CD8-positive, alpha-beta memory T cell (primary cell): ENCODE results near the gene PRRT4. TPM values are rescaled to one million over a fixed set of nuclear protein-coding genes. Genes with fewer than 3 reads are reported as not detected.

Source experiments
- CTCF ChIA-PET: fragments of 350-600 bp; sonication (Branson Sonifier 250); formaldehyde crosslinking; loops from one replicate; lab custom pipeline; 2021; ENCODE audit warnings: antibody characterized with exemption; lab: Charles Lee
- POLR2A ChIA-PET: fragments of 350-600 bp; sonication (Branson Sonifier 250); formaldehyde crosslinking; loops from one replicate; lab custom pipeline; 2021; ENCODE audit warnings: antibody characterized with exemption; lab: Charles Lee
- DNase-seq, 5 donors: peaks; one replicate each; pipeline versions ENCODE4 v3.0.0 to v3.0.0-alpha.2; 2020 to 2022; ENCODE audit warnings: mixed read lengths in 1 of 5
- H3K27ac ChIP-seq: one replicate; pipeline ENCODE4 v1.7.0; 2013; ENCODE audit warnings: low read depth, mild to moderate bottlenecking, low read length, moderate library complexity
- H3K27me3 ChIP-seq: 2 replicates; pipeline ENCODE4 v1.7.0; 2013; ENCODE audit warnings: low read length, mild to moderate bottlenecking; ENCODE audit not compliant: insufficient read depth, poor library complexity, severe bottlenecking
- H3K36me3 ChIP-seq: 2 replicates; pipeline ENCODE4 v1.7.0; 2013; ENCODE audit warnings: mild to moderate bottlenecking, low read length, moderate library complexity; ENCODE audit not compliant: insufficient read depth
- H3K4me1 ChIP-seq: 2 replicates; pipeline ENCODE4 v1.7.0; 2013; ENCODE audit warnings: mild to moderate bottlenecking, low read length, moderate library complexity; ENCODE audit not compliant: insufficient read depth
- H3K4me3 ChIP-seq: 2 replicates; pipeline ENCODE4 v1.7.0; 2013; ENCODE audit warnings: mild to moderate bottlenecking, low read length
- H3K9me3 ChIP-seq: 2 replicates; pipeline ENCODE4 v1.7.0; 2013; ENCODE audit warnings: mild to moderate bottlenecking, low read length
- H3K27ac Mint-ChIP-seq, 8 donors: one replicate each; pipeline ENCODE4 v1.8.0; 2020 to 2021; ENCODE audit warnings: mixed read lengths in 8 of 8, mild to moderate bottlenecking in 6 of 8, inconsistent platforms in 3 of 8, moderate library complexity in 3 of 8
- H3K27me3 Mint-ChIP-seq, 2 donors: one replicate each; pipeline ENCODE4 v1.8.0; 2020 to 2021; ENCODE audit warnings: mixed read lengths in 2 of 2, mild to moderate bottlenecking in 1 of 2, moderate library complexity in 1 of 2
- H3K36me3 Mint-ChIP-seq, 3 donors: one replicate each; pipeline ENCODE4 v1.8.0; 2020 to 2021; ENCODE audit warnings: mixed read lengths in 3 of 3, inconsistent platforms in 1 of 3, mild to moderate bottlenecking in 1 of 3
- H3K4me1 Mint-ChIP-seq, 3 donors: one replicate each; pipeline ENCODE4 v1.8.0; 2020 to 2021; ENCODE audit warnings: mixed read lengths in 3 of 3, inconsistent platforms in 1 of 3, mild to moderate bottlenecking in 1 of 3
- H3K4me3 Mint-ChIP-seq, 7 donors: one replicate each; pipeline ENCODE4 v1.8.0; 2020 to 2021; ENCODE audit warnings: mixed read lengths in 7 of 7, mild to moderate bottlenecking in 6 of 7, moderate library complexity in 4 of 7, inconsistent platforms in 2 of 7
- H3K9me3 Mint-ChIP-seq, 5 donors: one replicate each; pipeline ENCODE4 v1.8.0; 2020 to 2022; ENCODE audit warnings: mixed read lengths in 5 of 5, mild to moderate bottlenecking in 3 of 5, moderate library complexity in 2 of 5, inconsistent platforms in 1 of 5
- polyA plus RNA-seq: library from polyadenylated mRNA; unstranded; fragments of 300-500 nt; fragmentation: Illumina TruSeq; gene quantifications from one replicate; pipeline ENCODE4 v1.2.3, GENCODE V29; 2021
- total RNA-seq, 2 experiments: library from RNA; stranded (reverse); gene quantifications; one replicate each; pipeline ENCODE4 v1.2.3, GENCODE V29; 2021

Gene PRRT4
- total and polyA plus RNA-seq, 3 experiments from 2014 or later: 0.09 to 0.35 (median 0.22) TPM

- Mint-ChIP-seq H3K27ac (no peak overlapping the region), H3K4me1 (peaks cover 13 to 24% (median 17%) of the 10 kb centered on the region in 3 donors), H3K36me3 (peaks cover 0 to 71% (median 4%) of the 10 kb centered on the region in 3 donors), H3K4me3 (no peak overlapping the region), H3K27me3 (no peaks in the 10 kb centered on the region), H3K9me3 (no peaks in the 10 kb centered on the region)
- no peak overlapping the region for H3K27ac ChIP-seq
- DNase-seq: no peak
- H3K4me1 ChIP-seq: peaks cover 14% of the 10 kb centered on the region
- ChIA-PET CTCF (interaction anchor here (1.1 to 10.4 kb wide), 10 partner anchors 8 to 484 kb away, joined by 3 to 136 read pairs (median 12); no protein-coding TSS in a partner anchor), POLR2A (no interaction called here)
- H3K36me3 ChIP-seq: peaks cover 34% of the 10 kb centered on the region
- no peaks in the 10 kb centered on the region for H3K9me3 ChIP-seq
- H3K27me3 ChIP-seq: no peaks in the 10 kb centered on the region
- H3K4me3 ChIP-seq: no peak overlapping the region
These were observed 38.5 kb upstream of the PRRT4 start for GRCh38 chr7:128399991-128400390.

- no peak for DNase-seq
- Histone ChIP-seq H3K27me3 (no peaks in the 10 kb centered on the region), H3K9me3 (no peaks in the 10 kb centered on the region), H3K4me3 (no peak overlapping the region), H3K4me1 (peaks cover 3% of the 10 kb centered on the region), H3K27ac (no peak overlapping the region), H3K36me3 (peaks cover 39% of the 10 kb centered on the region)
- ChIA-PET CTCF (interaction anchor here (1.2 to 10.4 kb wide), 9 partner anchors 9 to 485 kb away, joined by 3 to 136 read pairs (median 15); no protein-coding TSS in a partner anchor), POLR2A (no interaction called here)
- Mint-ChIP-seq H3K36me3 (peaks cover 0 to 82% (median 4%) of the 10 kb centered on the region in 3 donors), H3K9me3 (no peaks in the 10 kb centered on the region), H3K27me3 (no peaks in the 10 kb centered on the region), H3K4me1 (peaks cover 2 to 12% (median 5%) of the 10 kb centered on the region in 3 donors), H3K27ac (no peak overlapping the region), H3K4me3 (no peak overlapping the region)
These were observed 37.3 kb upstream of the PRRT4 start for GRCh38 chr7:128398841-128399135.

GRCh38 chr7:128398016-128398840, 36.7 kb upstream of the PRRT4 start:
- Mint-ChIP-seq H3K27me3 (no peaks in the 10 kb centered on the region), H3K27ac (peak overlapping the region in 1 of 8 donors; percentile 47)
- H3K4me1 ChIP-seq: no peaks in the 10 kb centered on the region

GRCh38 chr7:128396357-128396756, 34.9 kb upstream of the PRRT4 start:
- peaks cover 39% of the 10 kb centered on the region for H3K36me3 ChIP-seq
- no peaks in the 10 kb centered on the region for H3K4me1 Mint-ChIP-seq
- H3K4me3 Mint-ChIP-seq: no peak overlapping the region
- no peaks in the 10 kb centered on the region for H3K27me3 Mint-ChIP-seq
- ChIA-PET CTCF (interaction anchor here (1.2 to 10.4 kb wide), 4 partner anchors 29 to 49 kb away, joined by 3 to 136 read pairs (median 6); no protein-coding TSS in a partner anchor), POLR2A (interaction anchor here (0.7 kb wide), 2 partner anchors 13 to 219 kb away, joined by 4 read pairs; no protein-coding TSS in a partner anchor)
- no peak overlapping the region for H3K27ac ChIP-seq
- no peak overlapping the region for H3K27ac Mint-ChIP-seq
- peaks cover 0 to 80% (median 3%) of the 10 kb centered on the region in 3 donors for H3K36me3 Mint-ChIP-seq
- no peaks in the 10 kb centered on the region for H3K27me3 ChIP-seq
- no peak for DNase-seq
- no peaks in the 10 kb centered on the region for H3K9me3 Mint-ChIP-seq
- H3K9me3 ChIP-seq: no peaks in the 10 kb centered on the region
- H3K4me3 ChIP-seq: no peak overlapping the region
- H3K4me1 ChIP-seq: no peaks in the 10 kb centered on the region

More at GRCh38 chr7:128398016-128398840, 36.7 kb upstream of the PRRT4 start:
- Histone ChIP-seq H3K27me3 (no peaks in the 10 kb centered on the region), H3K4me3 (no peak overlapping the region), H3K36me3 (peaks cover 39% of the 10 kb centered on the region), H3K27ac (no peak overlapping the region), H3K9me3 (no peaks in the 10 kb centered on the region)
- Mint-ChIP-seq H3K36me3 (peaks cover 0 to 83% (median 3%) of the 10 kb centered on the region in 3 donors), H3K9me3 (no peaks in the 10 kb centered on the region), H3K4me3 (no peak overlapping the region), H3K4me1 (peaks cover 0 to 7% (median 0%) of the 10 kb centered on the region in 3 donors)
- ChIA-PET CTCF (interaction anchor here (0.8 to 10.4 kb wide), 14 partner anchors 10 to 76 kb away, joined by 3 to 136 read pairs (median 6); no protein-coding TSS in a partner anchor), POLR2A (no interaction called here)
- peak; percentile 27 to 68 (median 28) for DNase-seq

- DNase-seq: no peak
- CTCF ChIA-PET: interaction anchor here (1.2 to 2.6 kb wide), 3 partner anchors 30 to 48 kb away, joined by 3 to 7 read pairs (median 4); no protein-coding TSS in a partner anchor
- Mint-ChIP-seq H3K36me3 (peaks cover 0 to 77% (median 3%) of the 10 kb centered on the region in 3 donors), H3K27me3 (no peaks in the 10 kb centered on the region), H3K9me3 (no peaks in the 10 kb centered on the region), H3K27ac (no peak overlapping the region), H3K4me1 (no peaks in the 10 kb centered on the region), H3K4me3 (no peak overlapping the region)
- Histone ChIP-seq H3K27me3 (no peaks in the 10 kb centered on the region), H3K9me3 (no peaks in the 10 kb centered on the region), H3K36me3 (peaks cover 35% of the 10 kb centered on the region), H3K27ac (no peak overlapping the region), H3K4me3 (no peak overlapping the region), H3K4me1 (no peaks in the 10 kb centered on the region)
- POLR2A ChIA-PET: no interaction called here
These were observed 34.3 kb upstream of the PRRT4 start for GRCh38 chr7:128395748-128396147.

GRCh38 chr7:128394904-128395496, 33.5 kb upstream of the PRRT4 start:
- Histone ChIP-seq H3K4me3 (no peak overlapping the region), H3K27me3 (no peaks in the 10 kb centered on the region), H3K36me3 (peaks cover 31% of the 10 kb centered on the region), H3K4me1 (no peaks in the 10 kb centered on the region), H3K9me3 (no peaks in the 10 kb centered on the region), H3K27ac (no peak overlapping the region)
- Mint-ChIP-seq H3K27ac (no peak overlapping the region), H3K4me1 (no peaks in the 10 kb centered on the region), H3K9me3 (no peaks in the 10 kb centered on the region), H3K4me3 (no peak overlapping the region), H3K27me3 (no peaks in the 10 kb centered on the region), H3K36me3 (peaks cover 0 to 70% (median 3%) of the 10 kb centered on the region in 3 donors)
- CTCF ChIA-PET: interaction anchor here (1.2 to 1.6 kb wide), 2 partner anchors 31 to 33 kb away, joined by 3 to 4 read pairs; no protein-coding TSS in a partner anchor
- POLR2A ChIA-PET: no interaction called here
- no peak for DNase-seq

- Histone ChIP-seq H3K9me3 (no peaks in the 10 kb centered on the region), H3K27ac (no peak overlapping the region), H3K4me1 (no peaks in the 10 kb centered on the region), H3K36me3 (peaks cover 31% of the 10 kb centered on the region), H3K27me3 (no peaks in the 10 kb centered on the region), H3K4me3 (no peak overlapping the region)
- H3K27ac Mint-ChIP-seq: no peak overlapping the region
- H3K4me1 Mint-ChIP-seq: no peaks in the 10 kb centered on the region
- no peaks in the 10 kb centered on the region for H3K27me3 Mint-ChIP-seq
- H3K4me3 Mint-ChIP-seq: no peak overlapping the region
- H3K9me3 Mint-ChIP-seq: no peaks in the 10 kb centered on the region
- DNase-seq: no peak
- POLR2A ChIA-PET: no interaction called here
- H3K36me3 Mint-ChIP-seq: peaks cover 0 to 64% (median 3%) of the 10 kb centered on the region in 3 donors
- CTCF ChIA-PET: interaction anchor here (1.3 kb wide), 1 partner anchor 46 kb away, joined by 3 read pairs; no protein-coding TSS in a partner anchor
These were observed 32.2 kb upstream of the PRRT4 start for GRCh38 chr7:128393526-128394330.
